Upper lobe of left lung (tissue), 4 donors: ENCODE data around the gene AXL.

Experiments used
- CTCF ChIP-seq, 6 experiments: fragments of 450-650 bp in 4 of 6; fragments of 200-600 bp in 2 of 6; sonication (generic) in 2 of 6; IDR thresholded peaks; one replicate each; pipeline ENCODE4 v1.5.1; 2016 to 2019; ENCODE audit warnings: antibody characterized with exemption in 6 of 6
- EP300 ChIP-seq, 4 donors: sonication (generic); formaldehyde crosslinking; IDR thresholded peaks; one replicate each; pipeline ENCODE4 v1.5.1; 2017; ENCODE audit warnings: antibody characterized with exemption in 4 of 4, control low read depth in 2 of 4
- POLR2A ChIP-seq, 4 donors: fragments of 450-650 bp; IDR thresholded peaks; one replicate each; pipeline ENCODE4 v1.5.1; 2016 to 2017; ENCODE audit warnings: antibody characterized with exemption in 4 of 4, mild to moderate bottlenecking in 2 of 4
- POLR2AphosphoS5 ChIP-seq, 2 donors: sonication (generic); formaldehyde crosslinking; IDR thresholded peaks; one replicate each; pipeline ENCODE4 v1.5.1; 2017; ENCODE audit warnings: antibody characterized with exemption in 2 of 2

DNA sequence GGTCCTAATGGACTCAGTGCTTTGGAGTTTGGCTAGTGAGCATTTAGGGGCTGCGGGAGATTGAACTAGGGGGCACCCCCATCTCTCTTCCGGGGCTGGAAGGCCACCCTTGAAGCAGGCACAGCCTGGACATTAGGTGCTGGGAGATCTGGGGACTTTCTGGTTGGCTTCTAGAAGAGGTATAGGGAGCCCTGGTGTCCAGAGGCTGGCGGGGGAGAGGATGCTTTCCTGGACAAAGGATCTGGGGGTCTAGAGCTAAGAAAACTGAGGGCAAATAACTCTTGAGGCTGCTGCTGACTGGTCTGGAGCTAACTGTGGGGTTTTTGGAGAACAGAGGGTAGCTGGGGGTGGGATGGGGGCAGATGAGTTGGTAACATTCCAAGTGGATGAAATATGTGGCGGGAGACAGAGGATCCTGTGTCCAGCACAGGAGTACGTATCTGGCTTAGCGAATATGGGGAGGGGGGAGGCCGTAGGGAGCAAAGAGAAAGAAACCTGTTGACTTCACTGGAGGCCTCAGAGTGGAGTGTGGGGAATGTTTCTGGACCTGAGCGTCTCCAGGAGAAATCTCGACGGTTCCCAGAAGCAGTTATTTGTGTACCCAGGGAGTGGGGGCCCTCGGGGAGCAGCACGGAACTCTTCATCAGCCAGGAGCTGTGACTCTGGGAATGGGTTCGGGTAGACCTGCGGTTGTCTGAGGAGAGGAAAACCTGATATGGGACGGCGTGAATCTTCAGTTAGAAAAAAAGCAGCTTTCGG, 46.6 kb downstream of the AXL start:
- TF ChIP-seq CTCF (IDR thresholded peaks at IDR 0.05) (no peak), POLR2A (IDR thresholded peaks at IDR 0.05) (peak in 2 of 4 donors; percentile 31 to 53), EP300 (IDR thresholded peaks at IDR 0.05) (no peak), POLR2AphosphoS5 (IDR thresholded peaks at IDR 0.05) (no peak)
